ENCODE measurements around the gene NOL4L. TPM values are rescaled to one million over a fixed set of nuclear protein-coding genes. Genes with fewer than 3 reads are reported as not detected.

NOL4L gene
- total and polyA plus RNA-seq, 4 donors: 7.9 to 20.6 (median 12.2) TPM

DNA sequence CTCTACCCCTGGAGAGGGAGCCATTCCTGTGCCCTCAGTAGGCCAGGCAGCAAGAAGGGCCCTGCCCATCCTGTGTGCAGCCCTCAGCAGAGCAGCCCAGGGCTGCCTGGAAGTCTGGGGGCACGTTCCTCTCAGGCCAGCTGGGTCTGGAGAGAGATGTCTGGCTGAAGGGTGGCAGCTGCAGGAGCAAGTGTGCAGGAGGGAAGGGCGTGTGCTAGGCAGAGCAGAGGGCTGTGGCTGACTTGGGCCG is 62.7 kb downstream of the NOL4L start:
- no peak overlapping the region for H3K4me3 ChIP-seq
- WGBS, 2 donors: 64 to 68% methylated on average over 3 of the region's 3 CpGs
- no peak for DNase-seq

DNA sequence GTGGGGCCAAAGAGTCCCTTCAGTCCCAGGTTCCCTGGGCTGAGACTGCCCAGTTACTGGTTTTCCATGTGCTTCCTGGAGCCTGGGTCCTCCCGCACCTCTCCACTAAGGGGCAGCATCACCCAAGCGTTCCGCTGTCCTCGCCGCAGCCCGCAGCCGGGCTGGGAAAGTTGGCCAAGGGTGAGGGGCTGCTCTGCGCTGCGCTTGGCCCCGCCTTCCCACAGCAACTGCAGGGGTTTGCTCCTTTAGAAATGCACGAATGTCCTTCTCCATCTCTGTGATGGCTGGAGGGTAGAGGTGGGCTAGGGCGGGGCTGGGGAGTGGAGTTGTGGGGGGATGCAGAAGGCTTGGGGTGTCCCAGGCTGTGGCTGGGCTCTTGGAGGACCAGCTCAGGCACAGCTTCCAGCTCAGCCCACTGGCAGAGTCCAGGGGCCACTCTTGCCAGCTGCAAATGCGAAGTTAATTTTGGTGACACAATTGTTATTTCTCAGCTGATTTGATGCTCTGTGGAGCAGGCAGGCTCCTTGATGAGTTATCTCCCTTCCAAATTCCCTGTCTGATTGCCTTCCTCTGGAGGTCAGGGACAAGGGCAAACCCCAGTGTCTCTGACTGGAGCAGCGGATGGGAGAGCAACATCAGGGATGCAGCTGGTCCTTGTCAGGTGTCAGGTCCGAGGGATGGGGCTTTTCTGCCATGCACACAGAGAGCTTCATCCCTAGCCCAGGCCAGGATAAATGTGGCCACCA is 63.2 kb downstream of the NOL4L start:
- Histone ChIP-seq H3K9ac (ENCODE audit: insufficient read depth in 1 of 2, low read length in 2 of 2) (no peak overlapping the region), H3K4me1 (ENCODE audit: control insufficient read depth in 5 of 5, insufficient read depth in 5 of 5, low read length in 5 of 5) (peaks cover 0 to 25% (median 12%) of the 10 kb centered on the region in 5 donors), H3K27me3 (ENCODE audit: control insufficient read depth in 3 of 3, insufficient read depth in 3 of 3, low read length in 2 of 3) (no peaks in the 10 kb centered on the region), H3K36me3 (ENCODE audit: control insufficient read depth in 4 of 4, insufficient read depth in 4 of 4, low read length in 4 of 4) (no peaks in the 10 kb centered on the region), H3K9me3 (ENCODE audit: control insufficient read depth in 4 of 4, insufficient read depth in 3 of 4, low read length in 3 of 4) (no peaks in the 10 kb centered on the region), H3K27ac (ENCODE audit: low read depth in 1 of 2, low read length in 1 of 2) (no peak overlapping the region), H3K4me3 (no peak overlapping the region)
- ATAC-seq (ENCODE audit: insufficient read depth, low FRiP score) (peak; percentile 84), DNase-seq (peak; percentile 83 to 87 (median 85))
- TF ChIP-seq, protein P1, sequence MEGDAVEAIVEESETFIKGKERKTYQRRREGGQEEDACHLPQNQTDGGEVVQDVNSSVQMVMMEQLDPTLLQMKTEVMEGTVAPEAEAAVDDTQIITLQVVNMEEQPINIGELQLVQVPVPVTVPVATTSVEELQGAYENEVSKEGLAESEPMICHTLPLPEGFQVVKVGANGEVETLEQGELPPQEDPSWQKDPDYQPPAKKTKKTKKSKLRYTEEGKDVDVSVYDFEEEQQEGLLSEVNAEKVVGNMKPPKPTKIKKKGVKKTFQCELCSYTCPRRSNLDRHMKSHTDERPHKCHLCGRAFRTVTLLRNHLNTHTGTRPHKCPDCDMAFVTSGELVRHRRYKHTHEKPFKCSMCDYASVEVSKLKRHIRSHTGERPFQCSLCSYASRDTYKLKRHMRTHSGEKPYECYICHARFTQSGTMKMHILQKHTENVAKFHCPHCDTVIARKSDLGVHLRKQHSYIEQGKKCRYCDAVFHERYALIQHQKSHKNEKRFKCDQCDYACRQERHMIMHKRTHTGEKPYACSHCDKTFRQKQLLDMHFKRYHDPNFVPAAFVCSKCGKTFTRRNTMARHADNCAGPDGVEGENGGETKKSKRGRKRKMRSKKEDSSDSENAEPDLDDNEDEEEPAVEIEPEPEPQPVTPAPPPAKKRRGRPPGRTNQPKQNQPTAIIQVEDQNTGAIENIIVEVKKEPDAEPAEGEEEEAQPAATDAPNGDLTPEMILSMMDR (IDR thresholded peaks at IDR 0.05; ENCODE audit: control extremely low read depth, extremely low read depth): peak; percentile 83
- WGBS, 2 donors: 21 to 22% methylated on average over 15 of the region's 15 CpGs

More for the DNA sequence above, 62.7 kb downstream of the NOL4L start:
- no peak overlapping the region for H3K27ac ChIP-seq (ENCODE audit: low read depth in 1 of 2, low read length in 1 of 2)
- TF ChIP-seq, protein P1 (IDR thresholded peaks at IDR 0.05; ENCODE audit: control extremely low read depth, extremely low read depth): no peak
- H3K27me3 ChIP-seq (ENCODE audit: control insufficient read depth in 3 of 3, insufficient read depth in 3 of 3, low read length in 2 of 3): no peaks in the 10 kb centered on the region
- H3K9ac ChIP-seq (ENCODE audit: insufficient read depth in 1 of 2, low read length in 2 of 2): no peak overlapping the region
- ATAC-seq (ENCODE audit: insufficient read depth, low FRiP score): no peak
- peaks cover 0 to 24% (median 11%) of the 10 kb centered on the region in 5 donors for H3K4me1 ChIP-seq (ENCODE audit: control insufficient read depth in 5 of 5, insufficient read depth in 5 of 5, low read length in 5 of 5)
- no peaks in the 10 kb centered on the region for H3K36me3 ChIP-seq (ENCODE audit: control insufficient read depth in 4 of 4, insufficient read depth in 4 of 4, low read length in 4 of 4)
- no peaks in the 10 kb centered on the region for H3K9me3 ChIP-seq (ENCODE audit: control insufficient read depth in 4 of 4, insufficient read depth in 3 of 4, low read length in 3 of 4)

DNA sequence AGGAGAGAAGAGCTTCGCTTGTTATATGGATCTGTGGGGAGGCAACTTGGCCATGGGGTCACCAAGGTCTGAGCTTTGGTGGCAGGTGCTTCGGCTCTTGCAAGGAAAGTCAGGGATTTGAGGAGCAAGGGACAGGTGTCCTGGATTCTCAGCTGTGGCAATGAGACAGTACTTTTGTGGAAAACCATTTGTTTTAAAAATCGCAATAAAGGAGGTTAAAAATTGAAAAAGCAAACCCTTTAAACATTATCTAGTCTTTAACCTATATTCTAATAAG is 64.3 kb downstream of the NOL4L start:
- H3K9ac ChIP-seq (ENCODE audit: insufficient read depth in 1 of 2, low read length in 2 of 2): no peak overlapping the region
- 89 to 96% methylated on average over 3 of the region's 3 CpGs for WGBS, 2 donors
- ATAC-seq (ENCODE audit: insufficient read depth, low FRiP score) (no peak), DNase-seq (no peak)
- H3K4me3 ChIP-seq: no peak overlapping the region
- peaks cover 0 to 33% (median 17%) of the 10 kb centered on the region in 5 donors for H3K4me1 ChIP-seq (ENCODE audit: control insufficient read depth in 5 of 5, insufficient read depth in 5 of 5, low read length in 5 of 5)
- no peaks in the 10 kb centered on the region for H3K27me3 ChIP-seq (ENCODE audit: control insufficient read depth in 3 of 3, insufficient read depth in 3 of 3, low read length in 2 of 3)
- H3K36me3 ChIP-seq (ENCODE audit: control insufficient read depth in 4 of 4, insufficient read depth in 4 of 4, low read length in 4 of 4): no peaks in the 10 kb centered on the region
- no peak overlapping the region for H3K27ac ChIP-seq (ENCODE audit: low read depth in 1 of 2, low read length in 1 of 2)
- TF ChIP-seq, protein P1 (IDR thresholded peaks at IDR 0.05; ENCODE audit: control extremely low read depth, extremely low read depth): no peak
- H3K9me3 ChIP-seq (ENCODE audit: control insufficient read depth in 4 of 4, insufficient read depth in 3 of 4, low read length in 3 of 4): no peaks in the 10 kb centered on the region

DNA sequence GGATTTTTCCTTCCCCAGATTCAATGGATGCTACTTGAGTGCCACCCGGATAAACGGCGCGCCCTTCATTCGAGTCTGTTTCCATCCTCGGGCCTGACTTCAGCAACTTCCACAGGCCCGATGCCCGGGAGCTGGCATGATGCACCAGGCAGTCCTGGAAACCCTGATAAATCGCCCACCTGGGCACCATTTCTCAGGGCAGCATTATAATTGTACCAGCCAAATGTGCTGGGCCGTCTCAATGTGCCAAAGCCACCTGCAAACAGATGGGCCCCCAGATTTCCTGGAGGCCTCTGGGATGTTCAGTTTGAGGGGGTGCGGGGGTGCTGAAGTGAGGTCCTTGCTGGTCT is 65.8 kb downstream of the NOL4L start:
- ATAC-seq (ENCODE audit: insufficient read depth, low FRiP score) (no peak), DNase-seq (no peak)
- TF ChIP-seq, protein P1 (IDR thresholded peaks at IDR 0.05; ENCODE audit: control extremely low read depth, extremely low read depth): no peak
- Histone ChIP-seq H3K9me3 (ENCODE audit: control insufficient read depth in 4 of 4, insufficient read depth in 3 of 4, low read length in 3 of 4) (no peaks in the 10 kb centered on the region), H3K9ac (ENCODE audit: insufficient read depth in 1 of 2, low read length in 2 of 2) (no peak overlapping the region), H3K36me3 (ENCODE audit: control insufficient read depth in 4 of 4, insufficient read depth in 4 of 4, low read length in 4 of 4) (no peaks in the 10 kb centered on the region), H3K4me1 (ENCODE audit: control insufficient read depth in 5 of 5, insufficient read depth in 5 of 5, low read length in 5 of 5) (peaks cover 0 to 33% (median 13%) of the 10 kb centered on the region in 5 donors), H3K27me3 (ENCODE audit: control insufficient read depth in 3 of 3, insufficient read depth in 3 of 3, low read length in 2 of 3) (no peaks in the 10 kb centered on the region), H3K27ac (ENCODE audit: low read depth in 1 of 2, low read length in 1 of 2) (no peak overlapping the region), H3K4me3 (no peak overlapping the region)
- WGBS, 2 donors: 89 to 93% methylated on average over 11 of the region's 11 CpGs

Measured in lung (tissue), 12 donors.